ENCODE data around the gene PROX2. TPM values are rescaled to one million over a fixed set of nuclear protein-coding genes. Genes with fewer than 3 reads are reported as not detected.

Gene PROX2
- total RNA-seq = 0.14 TPM
- 0.09 TPM for polyA plus RNA-seq
- long read RNA-seq, donor 1 = 0 reads
- long read RNA-seq, donor 2 = 0 reads
- long read RNA-seq, donor 3 = 0 reads
- long read RNA-seq, donor 4 = 0 reads
- long read RNA-seq, donor 5 = 0 reads
- long read RNA-seq, donor 6 = 0 reads
- long read RNA-seq, donor 7 = 0 reads
- long read RNA-seq, donor 8 = 0 reads
- long read RNA-seq, donor 9 = 0 reads
- long read RNA-seq, donor 10 = 0 reads

- Histone ChIP-seq H3K4me3 (ENCODE audit: low read length in 2 of 2) (no peak within 1 kb of the TSS), H3K27ac (ENCODE audit: low read depth in 1 of 2, low read length in 1 of 2) (no peak within 1 kb of the TSS), H3K27me3 (ENCODE audit: control insufficient read depth in 2 of 2, insufficient read depth in 1 of 2, low read length in 1 of 2) (no peaks in the 10 kb centered on the region), H3K4me1 (ENCODE audit: control insufficient read depth in 2 of 2, insufficient read depth in 2 of 2, low read length in 2 of 2) (peaks cover 9 to 16% of the 10 kb centered on the region in 2 donors), H3K36me3 (ENCODE audit: control insufficient read depth in 2 of 2, insufficient read depth in 2 of 2, low read length in 1 of 2) (no peaks in the 10 kb centered on the region), H3K9me3 (ENCODE audit: control insufficient read depth in 2 of 2, insufficient read depth in 1 of 2, low read length in 1 of 2) (no peaks in the 10 kb centered on the region)
- peak in 2 of 9 donors; percentile 36 to 53 for DNase-seq (ENCODE audit: low read depth in 6 of 9, low spot score in 9 of 9)
- WGBS = 26% methylated on average over 13 of the region's 13 CpGs
Measured at GRCh38 chr14:74875941-74876913, at the start of gene PROX2. Gene PROX2 (minus strand): TSS chr14:74876145. CDS start chr14:74863834, 12,311 bp downstream.

- Histone ChIP-seq H3K4me1 (ENCODE audit: control insufficient read depth in 2 of 2, insufficient read depth in 2 of 2, low read length in 2 of 2) (peaks cover 0 to 10% of the 10 kb centered on the region in 2 donors), H3K9me3 (ENCODE audit: control insufficient read depth in 2 of 2, insufficient read depth in 1 of 2, low read length in 1 of 2) (no peaks in the 10 kb centered on the region), H3K27ac (ENCODE audit: low read depth in 1 of 2, low read length in 1 of 2) (no peak overlapping the region), H3K36me3 (ENCODE audit: control insufficient read depth in 2 of 2, insufficient read depth in 2 of 2, low read length in 1 of 2) (no peaks in the 10 kb centered on the region), H3K27me3 (ENCODE audit: control insufficient read depth in 2 of 2, insufficient read depth in 1 of 2, low read length in 1 of 2) (peaks cover 0 to 8% of the 10 kb centered on the region in 2 donors), H3K4me3 (ENCODE audit: low read length in 2 of 2) (no peak overlapping the region)
- no peak for DNase-seq (ENCODE audit: low read depth in 6 of 9, low spot score in 9 of 9)
- WGBS = 95% methylated on average over 11 of the region's 11 CpGs
Measured at GRCh38 chr14:74924061-74924460, 48.1 kb upstream of the PROX2 start.

- H3K9me3 ChIP-seq (ENCODE audit: control insufficient read depth in 2 of 2, insufficient read depth in 1 of 2, low read length in 1 of 2) = no peaks in the 10 kb centered on the region
- peaks cover 0 to 13% of the 10 kb centered on the region in 2 donors for H3K4me1 ChIP-seq (ENCODE audit: control insufficient read depth in 2 of 2, insufficient read depth in 2 of 2, low read length in 2 of 2)
- H3K4me3 ChIP-seq (ENCODE audit: low read length in 2 of 2) = peak within 1 kb of the TSS; percentile 49 to 52
- H3K27me3 ChIP-seq (ENCODE audit: control insufficient read depth in 2 of 2, insufficient read depth in 1 of 2, low read length in 1 of 2) = peaks cover 0 to 8% of the 10 kb centered on the region in 2 donors
- 20% methylated on average over 51 of the region's 51 CpGs for WGBS
- peak in 7 of 9 donors; percentile 44 to 83 (median 73) for DNase-seq (ENCODE audit: low read depth in 6 of 9, low spot score in 9 of 9)
- H3K36me3 ChIP-seq (ENCODE audit: control insufficient read depth in 2 of 2, insufficient read depth in 2 of 2, low read length in 1 of 2) = no peaks in the 10 kb centered on the region
- H3K27ac ChIP-seq (ENCODE audit: low read depth in 1 of 2, low read length in 1 of 2) = no peak within 1 kb of the TSS
Measured at GRCh38 chr14:74922752-74923401, 46.9 kb upstream of the PROX2 start, which contains the start of gene RPS6KL1. Gene RPS6KL1 (minus strand): TSS chr14:74923260. CDS start chr14:74921541, 1,719 bp downstream.

GRCh38 chr14:74921987-74922751 is 46.2 kb upstream of the PROX2 start:
- WGBS = 94% methylated on average over 19 of the region's 19 CpGs
- DNase-seq (ENCODE audit: low read depth in 6 of 9, low spot score in 9 of 9) = no peak
- Histone ChIP-seq H3K27me3 (ENCODE audit: control insufficient read depth in 2 of 2, insufficient read depth in 1 of 2, low read length in 1 of 2) (peaks cover 0 to 8% of the 10 kb centered on the region in 2 donors), H3K27ac (ENCODE audit: low read depth in 1 of 2, low read length in 1 of 2) (no peak overlapping the region), H3K4me1 (ENCODE audit: control insufficient read depth in 2 of 2, insufficient read depth in 2 of 2, low read length in 2 of 2) (peaks cover 0 to 19% of the 10 kb centered on the region in 2 donors), H3K4me3 (ENCODE audit: low read length in 2 of 2) (peak overlapping the region in 1 of 2 donors; percentile 49), H3K9me3 (ENCODE audit: control insufficient read depth in 2 of 2, insufficient read depth in 1 of 2, low read length in 1 of 2) (no peaks in the 10 kb centered on the region), H3K36me3 (ENCODE audit: control insufficient read depth in 2 of 2, insufficient read depth in 2 of 2, low read length in 1 of 2) (no peaks in the 10 kb centered on the region)

- 96% methylated on average over 19 of the region's 19 CpGs for WGBS
Measured at GRCh38 chr14:74921053-74921620, 45.2 kb upstream of the PROX2 start.

GRCh38 chr14:74920281-74920680 is 44.3 kb upstream of the PROX2 start:
- WGBS = 98% methylated on average over 4 of the region's 4 CpGs
- no peak overlapping the region for H3K4me3 ChIP-seq (ENCODE audit: low read length in 2 of 2)
- peaks cover 0 to 27% of the 10 kb centered on the region in 2 donors for H3K4me1 ChIP-seq (ENCODE audit: control insufficient read depth in 2 of 2, insufficient read depth in 2 of 2, low read length in 2 of 2)
- peaks cover 0 to 8% of the 10 kb centered on the region in 2 donors for H3K27me3 ChIP-seq (ENCODE audit: control insufficient read depth in 2 of 2, insufficient read depth in 1 of 2, low read length in 1 of 2)
- no peak overlapping the region for H3K27ac ChIP-seq (ENCODE audit: low read depth in 1 of 2, low read length in 1 of 2)
- no peaks in the 10 kb centered on the region for H3K36me3 ChIP-seq (ENCODE audit: control insufficient read depth in 2 of 2, insufficient read depth in 2 of 2, low read length in 1 of 2)
- DNase-seq (ENCODE audit: low read depth in 6 of 9, low spot score in 9 of 9) = no peak
- no peaks in the 10 kb centered on the region for H3K9me3 ChIP-seq (ENCODE audit: control insufficient read depth in 2 of 2, insufficient read depth in 1 of 2, low read length in 1 of 2)

More at GRCh38 chr14:74921053-74921620, 45.2 kb upstream of the PROX2 start:
- no peaks in the 10 kb centered on the region for H3K36me3 ChIP-seq (ENCODE audit: control insufficient read depth in 2 of 2, insufficient read depth in 2 of 2, low read length in 1 of 2)
- no peak overlapping the region for H3K4me3 ChIP-seq (ENCODE audit: low read length in 2 of 2)
- H3K27ac ChIP-seq (ENCODE audit: low read depth in 1 of 2, low read length in 1 of 2) = no peak overlapping the region
- H3K27me3 ChIP-seq (ENCODE audit: control insufficient read depth in 2 of 2, insufficient read depth in 1 of 2, low read length in 1 of 2) = peaks cover 0 to 8% of the 10 kb centered on the region in 2 donors
- peaks cover 0 to 24% of the 10 kb centered on the region in 2 donors for H3K4me1 ChIP-seq (ENCODE audit: control insufficient read depth in 2 of 2, insufficient read depth in 2 of 2, low read length in 2 of 2)
- no peak for DNase-seq (ENCODE audit: low read depth in 6 of 9, low spot score in 9 of 9)
- no peaks in the 10 kb centered on the region for H3K9me3 ChIP-seq (ENCODE audit: control insufficient read depth in 2 of 2, insufficient read depth in 1 of 2, low read length in 1 of 2)

- Histone ChIP-seq H3K9me3 (ENCODE audit: control insufficient read depth in 2 of 2, insufficient read depth in 1 of 2, low read length in 1 of 2) (no peaks in the 10 kb centered on the region), H3K27me3 (ENCODE audit: control insufficient read depth in 2 of 2, insufficient read depth in 1 of 2, low read length in 1 of 2) (peaks cover 0 to 8% of the 10 kb centered on the region in 2 donors), H3K4me3 (ENCODE audit: low read length in 2 of 2) (no peak overlapping the region), H3K4me1 (ENCODE audit: control insufficient read depth in 2 of 2, insufficient read depth in 2 of 2, low read length in 2 of 2) (peaks cover 0 to 27% of the 10 kb centered on the region in 2 donors), H3K36me3 (ENCODE audit: control insufficient read depth in 2 of 2, insufficient read depth in 2 of 2, low read length in 1 of 2) (no peaks in the 10 kb centered on the region), H3K27ac (ENCODE audit: low read depth in 1 of 2, low read length in 1 of 2) (no peak overlapping the region)
- 94% methylated on average over 22 of the region's 22 CpGs for WGBS
- DNase-seq (ENCODE audit: low read depth in 6 of 9, low spot score in 9 of 9) = no peak
Measured at GRCh38 chr14:74919421-74920165, 43.6 kb upstream of the PROX2 start.
